H1 (cell line): ENCODE data around the gene CNOT9. TPM values are rescaled to one million over a fixed set of nuclear protein-coding genes. Genes with fewer than 3 reads are reported as not detected.

Experiments
- BACH1 ChIP-seq: IDR thresholded peaks from 2 replicates; pipeline ENCODE4 v1.6.1; 2012; ENCODE audit warnings: low read length, improper control_type of control experiment
- CREB1 ChIP-seq: IDR thresholded peaks from 2 replicates; pipeline ENCODE4 v1.6.1; 2012; ENCODE audit warnings: inconsistent platforms
- CTBP2 ChIP-seq: IDR thresholded peaks from 2 replicates; pipeline ENCODE4 v1.7.0; 2011; ENCODE audit warnings: borderline replicate concordance, mild to moderate bottlenecking, moderate library complexity, mixed read lengths, low read length; ENCODE audit not compliant: insufficient read depth, insufficient read length
- JUN ChIP-seq: IDR thresholded peaks from 2 replicates; pipeline ENCODE4 v1.6.1; 2011; ENCODE audit warnings: low read depth, mild to moderate bottlenecking, improper control_type of control experiment, low read length
- KDM4A ChIP-seq: IDR thresholded peaks from one replicate; pipeline ENCODE4 v1.7.1; 2012; ENCODE audit warnings: low read depth, mild to moderate bottlenecking, moderate library complexity, low read length, inconsistent platforms; ENCODE audit not compliant: severe bottlenecking
- MAFK ChIP-seq: IDR thresholded peaks from 2 replicates; pipeline ENCODE4 v1.6.1; 2012; ENCODE audit warnings: low read depth, mild to moderate bottlenecking, improper control_type of control experiment, low read length
- POLR2A ChIP-seq, 2 experiments: IDR thresholded peaks; 1 replicate in 1 of 2; 2 replicates in 1 of 2; pipeline ENCODE4 v1.6.1; 2011; ENCODE audit warnings: low read depth in 2 of 2, low read length in 2 of 2, mild to moderate bottlenecking in 2 of 2; ENCODE audit errors: control extremely low read depth in 1 of 2
- POU5F1 ChIP-seq: IDR thresholded peaks from 2 replicates; pipeline ENCODE4 v1.6.1; 2011; ENCODE audit warnings: low read depth, mild to moderate bottlenecking, low read length, moderate library complexity
- RAD21 ChIP-seq, 2 experiments: IDR thresholded peaks in 1 of 2; conservative IDR thresholded peaks in 1 of 2; 2 replicates each; pipeline ENCODE4 v1.6.1; 2011; ENCODE audit warnings: low read depth in 2 of 2, low read length in 2 of 2, improper control_type of control experiment in 1 of 2, inconsistent platforms in 1 of 2, mild to moderate bottlenecking in 1 of 2, moderate library complexity in 1 of 2
- SP2 ChIP-seq: IDR thresholded peaks from 2 replicates; pipeline ENCODE4 v1.6.1; 2012; ENCODE audit warnings: mild to moderate bottlenecking, low read length, inconsistent platforms
- SRF ChIP-seq: IDR thresholded peaks from 2 replicates; pipeline ENCODE4 v1.6.1; 2011; ENCODE audit warnings: mild to moderate bottlenecking, low read depth, low read length, moderate library complexity
- SUZ12 ChIP-seq: fragments of 200-600 bp; sonication (generic); IDR thresholded peaks from 2 replicates; pipeline ENCODE4 v1.6.1; 2012; ENCODE audit warnings: mild to moderate bottlenecking, inconsistent platforms, low read length, moderate library complexity, mixed read lengths
- polyA plus RNA-seq, 7 experiments: library from polyadenylated mRNA; depleted of rRNA in 3 of 7; stranded (reverse) in 5 of 7; unstranded in 2 of 7; fragments of >200 nt in 5 of 7; fragments of 200-250 nt in 2 of 7; gene quantifications; 1 replicate in 5 of 7; 2 replicates in 1 of 7; 4 replicates in 1 of 7; pipeline versions ENCODE4 v1.2.1 to v1.2.3, GENCODE V29; 2011 to 2013; ENCODE audit warnings: missing spikeins in 2 of 7, mixed read lengths in 2 of 7
- total RNA-seq: library from RNA; stranded (reverse); fragmentation: NEBNext Ultra II Directional; extraction: Animal tissue kit (Norgen Biotek cat#: 25700); gene quantifications from 2 replicates; pipeline ENCODE4 v1.2.1, GENCODE V29; 2021
- TF ChIP-seq, protein P1 (sequence below): fragments of 300-600 bp; sonication (generic); IDR thresholded peaks from 2 replicates; pipeline ENCODE4 v1.7.1; 2012; ENCODE audit warnings: low read length, moderate library complexity, mild to moderate bottlenecking, inconsistent platforms; ENCODE audit not compliant: insufficient replicate concordance

The CNOT9 gene
- total and polyA plus RNA-seq, 2 of the 8 experiments (the other 6 are each of a cell fraction or from before 2014, with no cell fraction given), result 79.3 to 81.2 TPM

DNA sequence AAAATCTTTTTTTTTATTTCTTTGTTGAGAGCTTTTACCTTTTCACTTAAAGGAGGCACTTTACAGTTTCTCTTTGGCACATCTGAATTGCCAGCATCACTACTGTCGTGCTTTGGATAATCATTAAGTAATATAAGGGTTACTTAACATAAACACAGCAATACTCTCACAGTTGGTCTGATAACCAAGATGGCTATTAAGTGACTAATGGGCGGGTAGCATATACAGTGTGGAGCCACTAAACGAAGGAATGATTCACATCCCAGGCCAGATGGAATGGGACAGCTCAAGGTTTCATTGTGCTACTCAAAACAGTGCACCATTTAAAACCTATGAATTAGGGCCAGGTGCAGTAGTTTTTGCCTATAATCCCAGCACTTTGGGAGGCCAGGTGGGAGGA, 28.6 kb upstream of the CNOT9 start (continued):
- TF ChIP-seq, protein P1, sequence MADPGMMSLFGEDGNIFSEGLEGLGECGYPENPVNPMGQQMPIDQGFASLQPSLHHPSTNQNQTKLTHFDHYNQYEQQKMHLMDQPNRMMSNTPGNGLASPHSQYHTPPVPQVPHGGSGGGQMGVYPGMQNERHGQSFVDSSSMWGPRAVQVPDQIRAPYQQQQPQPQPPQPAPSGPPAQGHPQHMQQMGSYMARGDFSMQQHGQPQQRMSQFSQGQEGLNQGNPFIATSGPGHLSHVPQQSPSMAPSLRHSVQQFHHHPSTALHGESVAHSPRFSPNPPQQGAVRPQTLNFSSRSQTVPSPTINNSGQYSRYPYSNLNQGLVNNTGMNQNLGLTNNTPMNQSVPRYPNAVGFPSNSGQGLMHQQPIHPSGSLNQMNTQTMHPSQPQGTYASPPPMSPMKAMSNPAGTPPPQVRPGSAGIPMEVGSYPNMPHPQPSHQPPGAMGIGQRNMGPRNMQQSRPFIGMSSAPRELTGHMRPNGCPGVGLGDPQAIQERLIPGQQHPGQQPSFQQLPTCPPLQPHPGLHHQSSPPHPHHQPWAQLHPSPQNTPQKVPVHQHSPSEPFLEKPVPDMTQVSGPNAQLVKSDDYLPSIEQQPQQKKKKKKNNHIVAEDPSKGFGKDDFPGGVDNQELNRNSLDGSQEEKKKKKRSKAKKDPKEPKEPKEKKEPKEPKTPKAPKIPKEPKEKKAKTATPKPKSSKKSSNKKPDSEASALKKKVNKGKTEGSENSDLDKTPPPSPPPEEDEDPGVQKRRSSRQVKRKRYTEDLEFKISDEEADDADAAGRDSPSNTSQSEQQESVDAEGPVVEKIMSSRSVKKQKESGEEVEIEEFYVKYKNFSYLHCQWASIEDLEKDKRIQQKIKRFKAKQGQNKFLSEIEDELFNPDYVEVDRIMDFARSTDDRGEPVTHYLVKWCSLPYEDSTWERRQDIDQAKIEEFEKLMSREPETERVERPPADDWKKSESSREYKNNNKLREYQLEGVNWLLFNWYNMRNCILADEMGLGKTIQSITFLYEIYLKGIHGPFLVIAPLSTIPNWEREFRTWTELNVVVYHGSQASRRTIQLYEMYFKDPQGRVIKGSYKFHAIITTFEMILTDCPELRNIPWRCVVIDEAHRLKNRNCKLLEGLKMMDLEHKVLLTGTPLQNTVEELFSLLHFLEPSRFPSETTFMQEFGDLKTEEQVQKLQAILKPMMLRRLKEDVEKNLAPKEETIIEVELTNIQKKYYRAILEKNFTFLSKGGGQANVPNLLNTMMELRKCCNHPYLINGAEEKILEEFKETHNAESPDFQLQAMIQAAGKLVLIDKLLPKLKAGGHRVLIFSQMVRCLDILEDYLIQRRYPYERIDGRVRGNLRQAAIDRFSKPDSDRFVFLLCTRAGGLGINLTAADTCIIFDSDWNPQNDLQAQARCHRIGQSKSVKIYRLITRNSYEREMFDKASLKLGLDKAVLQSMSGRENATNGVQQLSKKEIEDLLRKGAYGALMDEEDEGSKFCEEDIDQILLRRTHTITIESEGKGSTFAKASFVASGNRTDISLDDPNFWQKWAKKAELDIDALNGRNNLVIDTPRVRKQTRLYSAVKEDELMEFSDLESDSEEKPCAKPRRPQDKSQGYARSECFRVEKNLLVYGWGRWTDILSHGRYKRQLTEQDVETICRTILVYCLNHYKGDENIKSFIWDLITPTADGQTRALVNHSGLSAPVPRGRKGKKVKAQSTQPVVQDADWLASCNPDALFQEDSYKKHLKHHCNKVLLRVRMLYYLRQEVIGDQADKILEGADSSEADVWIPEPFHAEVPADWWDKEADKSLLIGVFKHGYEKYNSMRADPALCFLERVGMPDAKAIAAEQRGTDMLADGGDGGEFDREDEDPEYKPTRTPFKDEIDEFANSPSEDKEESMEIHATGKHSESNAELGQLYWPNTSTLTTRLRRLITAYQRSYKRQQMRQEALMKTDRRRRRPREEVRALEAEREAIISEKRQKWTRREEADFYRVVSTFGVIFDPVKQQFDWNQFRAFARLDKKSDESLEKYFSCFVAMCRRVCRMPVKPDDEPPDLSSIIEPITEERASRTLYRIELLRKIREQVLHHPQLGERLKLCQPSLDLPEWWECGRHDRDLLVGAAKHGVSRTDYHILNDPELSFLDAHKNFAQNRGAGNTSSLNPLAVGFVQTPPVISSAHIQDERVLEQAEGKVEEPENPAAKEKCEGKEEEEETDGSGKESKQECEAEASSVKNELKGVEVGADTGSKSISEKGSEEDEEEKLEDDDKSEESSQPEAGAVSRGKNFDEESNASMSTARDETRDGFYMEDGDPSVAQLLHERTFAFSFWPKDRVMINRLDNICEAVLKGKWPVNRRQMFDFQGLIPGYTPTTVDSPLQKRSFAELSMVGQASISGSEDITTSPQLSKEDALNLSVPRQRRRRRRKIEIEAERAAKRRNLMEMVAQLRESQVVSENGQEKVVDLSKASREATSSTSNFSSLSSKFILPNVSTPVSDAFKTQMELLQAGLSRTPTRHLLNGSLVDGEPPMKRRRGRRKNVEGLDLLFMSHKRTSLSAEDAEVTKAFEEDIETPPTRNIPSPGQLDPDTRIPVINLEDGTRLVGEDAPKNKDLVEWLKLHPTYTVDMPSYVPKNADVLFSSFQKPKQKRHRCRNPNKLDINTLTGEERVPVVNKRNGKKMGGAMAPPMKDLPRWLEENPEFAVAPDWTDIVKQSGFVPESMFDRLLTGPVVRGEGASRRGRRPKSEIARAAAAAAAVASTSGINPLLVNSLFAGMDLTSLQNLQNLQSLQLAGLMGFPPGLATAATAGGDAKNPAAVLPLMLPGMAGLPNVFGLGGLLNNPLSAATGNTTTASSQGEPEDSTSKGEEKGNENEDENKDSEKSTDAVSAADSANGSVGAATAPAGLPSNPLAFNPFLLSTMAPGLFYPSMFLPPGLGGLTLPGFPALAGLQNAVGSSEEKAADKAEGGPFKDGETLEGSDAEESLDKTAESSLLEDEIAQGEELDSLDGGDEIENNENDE, result no peak
- TF ChIP-seq RAD21 (IDR thresholded peaks at IDR 0.05 in 1 of 2, conservative IDR thresholded peaks at IDR 0.05 in 1 of 2; ENCODE audit: low read depth in 2 of 2, low read length in 2 of 2) (no peak), KDM4A (no peak), CREB1 (no peak), MAFK (no peak), SRF (no peak), CTBP2 (no peak), JUN (no peak), POU5F1 (no peak), BACH1 (no peak), SP2 (no peak), SUZ12 (no peak), POLR2A (IDR thresholded peaks at IDR 0.05; ENCODE audit: control extremely low read depth in 1 of 2, low read depth in 2 of 2, low read length in 2 of 2) (no peak)
